T-helper 1 cell treated with Interleukin-12 subunit alpha and Interleukin-12 subunit beta and Interleukin-4 antibody, amounts not matched to agents 30 ng/mL and 1 ng/mL, for 36 hours (primary cell): ENCODE results near the gene TBCCD1. TPM values are rescaled to one million over a fixed set of nuclear protein-coding genes. Genes with fewer than 3 reads are reported as not detected.

Source experiments
- intact Hi-C: fragments of 100-400 bp; cut with micrococcal nuclease; formaldehyde crosslinking; loops from one replicate; pipeline ENCODE4 v1.15.1; 2024
- total RNA-seq: library from RNA; stranded (reverse); gene quantifications from 2 replicates; pipeline ENCODE4 v1.2.3, GENCODE V29; 2022

The TBCCD1 gene
- 16.6 and 19.0 TPM in 2 replicates for total RNA-seq

GRCh38 chr3:186567072-186567921 lies at the start of gene TBCCD1:
Gene TBCCD1 (minus strand): TSS chr3:186567339. CDS start chr3:186564329, 3,010 bp downstream.
- intact Hi-C loops, result loop anchor here (1.0 to 10.0 kb wide), 7 partner anchors 27 to 1282 kb away; partner anchors contain the start of genes RFC4 and SENP2

- intact Hi-C loops, result loop anchor here (2.0 to 5.0 kb wide), 5 partner anchors 27 to 673 kb away; partner anchors contain the start of gene RFC4
These were observed 49.1 kb upstream of the TBCCD1 start for GRCh38 chr3:186616299-186616617.

GRCh38 chr3:186614597-186615483 lies 47.7 kb upstream of the TBCCD1 start:
- intact Hi-C loops, result loop anchor here (1.0 to 5.0 kb wide), 3 partner anchors 192 to 550 kb away; partner anchors contain the start of gene RFC4

- intact Hi-C loops, result loop anchor here (2.0 kb wide), 1 partner anchor 551 kb away; no protein-coding TSS in a partner anchor
These were observed 47.1 kb upstream of the TBCCD1 start for GRCh38 chr3:186614266-186614596.

GRCh38 chr3:186613637-186614265 lies 46.6 kb upstream of the TBCCD1 start:
- intact Hi-C loops, result loop anchor here (2.0 kb wide), 1 partner anchor 551 kb away; no protein-coding TSS in a partner anchor

- intact Hi-C loops, result no loop called here
These were observed 45.8 kb upstream of the TBCCD1 start, which contains the start of gene AHSG for GRCh38 chr3:186612721-186613636. Gene AHSG (plus strand): TSS chr3:186613060. CDS start chr3:186613142, 82 bp downstream.

GRCh38 chr3:186612065-186612464 lies 44.9 kb upstream of the TBCCD1 start:
- intact Hi-C loops, result no loop called here

GRCh38 chr3:186609247-186609868 lies 42.2 kb upstream of the TBCCD1 start:
- intact Hi-C loops, result no loop called here

GRCh38 chr3:186608624-186609215 lies 41.6 kb upstream of the TBCCD1 start:
- intact Hi-C loops, result no loop called here

GRCh38 chr3:186605561-186606545 lies 38.7 kb upstream of the TBCCD1 start:
- intact Hi-C loops, result no loop called here

GRCh38 chr3:186605078-186605477 lies 37.9 kb upstream of the TBCCD1 start:
- intact Hi-C loops, result no loop called here

GRCh38 chr3:186603159-186603558 lies 36.0 kb upstream of the TBCCD1 start:
- intact Hi-C loops, result no loop called here

GRCh38 chr3:186600896-186601295 lies 33.8 kb upstream of the TBCCD1 start:
- intact Hi-C loops, result no loop called here

- intact Hi-C loops, result no loop called here
These were observed 32.6 kb upstream of the TBCCD1 start for GRCh38 chr3:186599785-186600166.

- intact Hi-C loops, result no loop called here
These were observed 32.1 kb upstream of the TBCCD1 start for GRCh38 chr3:186599142-186599784.

- intact Hi-C loops, result no loop called here
These were observed 31.6 kb upstream of the TBCCD1 start for GRCh38 chr3:186598794-186599141.

GRCh38 chr3:186598108-186598784 lies 31.1 kb upstream of the TBCCD1 start:
- intact Hi-C loops, result no loop called here
